ENCODE measurements around the gene DDX54.

DDX54 gene

GRCh38 chr12:113179023-113179422 is 6.3 kb downstream of the DDX54 start:
- TF ChIP-seq CTCF (IDR thresholded peaks at IDR 0.05; ENCODE audit: low read depth, low read length) = no peak
- TF ChIP-seq EZH2phosphoT487 (IDR thresholded peaks at IDR 0.05; ENCODE audit: low read depth) = no peak
- H3K79me2 ChIP-seq (ENCODE audit: low read length) = peaks cover 38% of the 10 kb centered on the region
- no peaks in the 10 kb centered on the region for H3K9me3 ChIP-seq (ENCODE audit: insufficient read depth, low read length)
- peaks cover 3% of the 10 kb centered on the region; the same call in 1 of the 2 replicates for H4K20me1 ChIP-seq (ENCODE audit: insufficient read depth, low read length)
- no peak overlapping the region for H3K4me3 ChIP-seq (ENCODE audit: low read length)
- H3K4me2 ChIP-seq (ENCODE audit: low read length) = no peak overlapping the region
- H3K27me3 ChIP-seq (ENCODE audit: low read depth, low read length) = no peaks in the 10 kb centered on the region
- peaks cover 61% of the 10 kb centered on the region for H3K36me3 ChIP-seq (replicated peaks; ENCODE audit: low read depth, low read length)
- no peak overlapping the region for H2AFZ ChIP-seq (ENCODE audit: low read depth, low read length)
- no peak overlapping the region for H3K27ac ChIP-seq (ENCODE audit: low read length)
- no peak overlapping the region for H3K9ac ChIP-seq (ENCODE audit: low read length)
- peaks cover 12% of the 10 kb centered on the region for H3K4me1 ChIP-seq (ENCODE audit: low read length)

GRCh38 chr12:113174461-113175384 is 10.6 kb downstream of the DDX54 start:
- no peak overlapping the region for H2AFZ ChIP-seq (ENCODE audit: low read depth, low read length)
- H3K4me1 ChIP-seq (ENCODE audit: low read length) = peaks cover 49% of the 10 kb centered on the region
- TF ChIP-seq CTCF (IDR thresholded peaks at IDR 0.05; ENCODE audit: low read depth, low read length) (peak; percentile 85), EZH2phosphoT487 (IDR thresholded peaks at IDR 0.05; ENCODE audit: low read depth) (no peak)
- peaks cover 4% of the 10 kb centered on the region; the same call in 1 of the 2 replicates for H3K9me3 ChIP-seq (ENCODE audit: insufficient read depth, low read length)
- H4K20me1 ChIP-seq (ENCODE audit: insufficient read depth, low read length) = no peaks in the 10 kb centered on the region
- H3K4me2 ChIP-seq (ENCODE audit: low read length) = peak overlapping the region; percentile 38; the same call in 1 of the 2 replicates
- no peaks in the 10 kb centered on the region; the same call in 1 of the 2 replicates for H3K79me2 ChIP-seq (ENCODE audit: low read length)
- H3K9ac ChIP-seq (ENCODE audit: low read length) = peak overlapping the region; percentile 52
- no peak overlapping the region for H3K4me3 ChIP-seq (ENCODE audit: low read length)
- H3K36me3 ChIP-seq (replicated peaks; ENCODE audit: low read depth, low read length) = peaks cover 68% of the 10 kb centered on the region
- H3K27me3 ChIP-seq (ENCODE audit: low read depth, low read length) = no peaks in the 10 kb centered on the region
- peak overlapping the region; percentile 90 for H3K27ac ChIP-seq (ENCODE audit: low read length)

GRCh38 chr12:113173081-113173698 is 12.1 kb downstream of the DDX54 start:
- peaks cover 60% of the 10 kb centered on the region for H3K36me3 ChIP-seq (replicated peaks; ENCODE audit: low read depth, low read length)
- H3K79me2 ChIP-seq (ENCODE audit: low read length) = no peaks in the 10 kb centered on the region
- no peak overlapping the region for H3K4me3 ChIP-seq (ENCODE audit: low read length)
- peak overlapping the region; percentile 38 for H3K4me2 ChIP-seq (ENCODE audit: low read length)
- peak overlapping the region; percentile 52 for H3K9ac ChIP-seq (ENCODE audit: low read length)
- H3K4me1 ChIP-seq (ENCODE audit: low read length) = peaks cover 49% of the 10 kb centered on the region
- no peaks in the 10 kb centered on the region for H4K20me1 ChIP-seq (ENCODE audit: insufficient read depth, low read length)
- H3K27ac ChIP-seq (ENCODE audit: low read length) = peak overlapping the region; percentile 90
- peaks cover 4% of the 10 kb centered on the region; the same call in 1 of the 2 replicates for H3K9me3 ChIP-seq (ENCODE audit: insufficient read depth, low read length)
- TF ChIP-seq EZH2phosphoT487 (IDR thresholded peaks at IDR 0.05; ENCODE audit: low read depth) (no peak), CTCF (IDR thresholded peaks at IDR 0.05; ENCODE audit: low read depth, low read length) (no peak)
- no peak overlapping the region for H2AFZ ChIP-seq (ENCODE audit: low read depth, low read length)
- H3K27me3 ChIP-seq (ENCODE audit: low read depth, low read length) = no peaks in the 10 kb centered on the region

GRCh38 chr12:113172185-113172584 is 13.1 kb downstream of the DDX54 start:
- Histone ChIP-seq H3K9ac (ENCODE audit: low read length) (peak overlapping the region; percentile 52; the same call in 1 of the 2 replicates), H3K4me3 (ENCODE audit: low read length) (no peak overlapping the region), H3K4me2 (ENCODE audit: low read length) (no peak overlapping the region), H3K79me2 (ENCODE audit: low read length) (no peaks in the 10 kb centered on the region), H4K20me1 (ENCODE audit: insufficient read depth, low read length) (no peaks in the 10 kb centered on the region), H3K36me3 (replicated peaks; ENCODE audit: low read depth, low read length) (peaks cover 51% of the 10 kb centered on the region), H3K4me1 (ENCODE audit: low read length) (peaks cover 49% of the 10 kb centered on the region), H2AFZ (ENCODE audit: low read depth, low read length) (no peak overlapping the region), H3K9me3 (ENCODE audit: insufficient read depth, low read length) (peaks cover 4% of the 10 kb centered on the region; the same call in 1 of the 2 replicates), H3K27ac (ENCODE audit: low read length) (peak overlapping the region; percentile 90), H3K27me3 (ENCODE audit: low read depth, low read length) (no peaks in the 10 kb centered on the region)
- TF ChIP-seq CTCF (IDR thresholded peaks at IDR 0.05; ENCODE audit: low read depth, low read length) = no peak
- TF ChIP-seq EZH2phosphoT487 (IDR thresholded peaks at IDR 0.05; ENCODE audit: low read depth) = no peak
